SU-DHL-6 (cell line): ENCODE results near the gene MED23.

Experiments
- H2AFZ ChIP-seq: fragments of 200-600 bp; sonication (generic); 2 replicates; pipeline ENCODE4 v1.6.1; 2014; ENCODE audit warnings: low read depth, mild to moderate bottlenecking, moderate library complexity, mixed read lengths, antibody characterized with exemption, low read length; ENCODE audit not compliant: severe bottlenecking
- H3F3A ChIP-seq: fragments of 200-600 bp; shearing (Covaris generic); 2 replicates; pipeline ENCODE4 v1.6.0; 2016; ENCODE audit warnings: antibody characterized with exemption, mild to moderate bottlenecking; ENCODE audit not compliant: insufficient read depth
- H3K27ac ChIP-seq: fragments of 200-600 bp; sonication (generic); 2 replicates; pipeline ENCODE4 v1.5.1; 2016; ENCODE audit warnings: low read depth, mild to moderate bottlenecking, low read length, moderate library complexity, mixed read lengths
- H3K27me3 ChIP-seq: fragments of 200-600 bp; sonication (generic), shearing (Covaris generic); 2 replicates; pipeline ENCODE4 v1.6.0; 2014; ENCODE audit warnings: mild to moderate bottlenecking, low read length
- H3K36me3 ChIP-seq: fragments of 200-600 bp; sonication (generic); 2 replicates; pipeline ENCODE4 v1.6.1; 2014; ENCODE audit warnings: mild to moderate bottlenecking, low read length, mixed read lengths
- H3K4me2 ChIP-seq: fragments of 300-600, 200-600 bp; shearing (Covaris generic), sonication (generic); 2 replicates; pipeline ENCODE4 v1.6.0; 2014; ENCODE audit warnings: low read length, low read depth, mild to moderate bottlenecking; ENCODE audit not compliant: poor library complexity, severe bottlenecking
- H3K4me3 ChIP-seq: fragments of 200-600 bp; sonication (generic); 2 replicates; pipeline ENCODE4 v1.5.1; 2014; ENCODE audit warnings: antibody characterized with exemption, low read length, mild to moderate bottlenecking, mixed read lengths; ENCODE audit not compliant: insufficient read depth, poor library complexity, severe bottlenecking
- H3K79me2 ChIP-seq: fragments of 200-600 bp; sonication (generic); 2 replicates; pipeline ENCODE4 v1.6.1; 2014; ENCODE audit warnings: mild to moderate bottlenecking, low read length, moderate library complexity; ENCODE audit not compliant: insufficient read depth
- H3K9ac ChIP-seq: fragments of 200-600 bp; sonication (generic); 2 replicates; pipeline ENCODE4 v1.7.0; 2014; ENCODE audit warnings: mild to moderate bottlenecking, low read length
- H3K9me2 ChIP-seq: fragments of 200-600 bp; sonication (generic); replicated peaks from 2 replicates; pipeline ENCODE4 v1.6.1; 2014; ENCODE audit warnings: low read length; ENCODE audit not compliant: insufficient read depth
- H3K9me3 ChIP-seq: fragments of 200-600 bp; sonication (generic); 2 replicates; pipeline ENCODE4 v1.6.1; 2014; ENCODE audit warnings: low read length, mixed read lengths; ENCODE audit not compliant: insufficient read depth
- H4K20me1 ChIP-seq: fragments of 200-600 bp; sonication (generic); 2 replicates; pipeline ENCODE4 v1.6.1; 2014; ENCODE audit warnings: low read depth, mild to moderate bottlenecking, antibody characterized with exemption, low read length, moderate library complexity, mixed read lengths
- EZH2phosphoT487 ChIP-seq: fragments of 200-600 bp; sonication (generic), shearing (Covaris generic); conservative IDR thresholded peaks from 2 replicates; pipeline ENCODE4 v1.6.1; 2018; ENCODE audit warnings: mild to moderate bottlenecking, antibody characterized with exemption, low read length, moderate library complexity, mixed read lengths
- TF ChIP-seq, protein P1 (sequence below): fragments of 200-600 bp; sonication (generic); IDR thresholded peaks from one replicate; pipeline ENCODE4 v1.5.1; 2017; ENCODE audit warnings: antibody characterized with exemption, mild to moderate bottlenecking, low read length, moderate library complexity; ENCODE audit not compliant: insufficient read depth, poor library complexity, severe bottlenecking

Gene MED23

DNA sequence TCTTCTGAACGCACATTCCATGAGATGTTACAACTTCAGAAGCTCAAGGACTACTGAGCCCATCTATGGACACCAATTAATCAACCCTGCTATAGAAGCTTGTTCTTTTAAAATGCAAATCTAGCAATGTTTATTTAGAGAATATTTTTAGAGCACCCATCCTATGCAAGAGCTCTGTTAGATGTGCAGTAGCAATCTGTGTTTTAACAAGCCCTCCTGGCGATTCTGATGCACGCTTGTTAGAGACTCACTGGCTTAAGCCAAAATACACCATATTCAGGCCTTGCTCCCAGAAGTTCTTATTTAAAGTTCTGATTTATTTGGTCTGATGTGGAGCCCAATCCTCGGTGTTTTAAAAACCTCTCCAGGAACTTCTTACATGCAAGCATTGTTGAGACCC, 76.1 kb downstream of the MED23 start:
- H3K27me3 ChIP-seq = no peaks in the 10 kb centered on the region
- no peaks in the 10 kb centered on the region for H3K36me3 ChIP-seq
- H3K4me3 ChIP-seq = no peak overlapping the region
- H3K9me2 ChIP-seq = no peaks in the 10 kb centered on the region
- H3K9me3 ChIP-seq = no peaks in the 10 kb centered on the region
- H3K79me2 ChIP-seq = no peaks in the 10 kb centered on the region
- TF ChIP-seq, protein P1, sequence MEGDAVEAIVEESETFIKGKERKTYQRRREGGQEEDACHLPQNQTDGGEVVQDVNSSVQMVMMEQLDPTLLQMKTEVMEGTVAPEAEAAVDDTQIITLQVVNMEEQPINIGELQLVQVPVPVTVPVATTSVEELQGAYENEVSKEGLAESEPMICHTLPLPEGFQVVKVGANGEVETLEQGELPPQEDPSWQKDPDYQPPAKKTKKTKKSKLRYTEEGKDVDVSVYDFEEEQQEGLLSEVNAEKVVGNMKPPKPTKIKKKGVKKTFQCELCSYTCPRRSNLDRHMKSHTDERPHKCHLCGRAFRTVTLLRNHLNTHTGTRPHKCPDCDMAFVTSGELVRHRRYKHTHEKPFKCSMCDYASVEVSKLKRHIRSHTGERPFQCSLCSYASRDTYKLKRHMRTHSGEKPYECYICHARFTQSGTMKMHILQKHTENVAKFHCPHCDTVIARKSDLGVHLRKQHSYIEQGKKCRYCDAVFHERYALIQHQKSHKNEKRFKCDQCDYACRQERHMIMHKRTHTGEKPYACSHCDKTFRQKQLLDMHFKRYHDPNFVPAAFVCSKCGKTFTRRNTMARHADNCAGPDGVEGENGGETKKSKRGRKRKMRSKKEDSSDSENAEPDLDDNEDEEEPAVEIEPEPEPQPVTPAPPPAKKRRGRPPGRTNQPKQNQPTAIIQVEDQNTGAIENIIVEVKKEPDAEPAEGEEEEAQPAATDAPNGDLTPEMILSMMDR = no peak
- no peak for TF ChIP-seq EZH2phosphoT487
- no peaks in the 10 kb centered on the region for H3F3A ChIP-seq
- no peaks in the 10 kb centered on the region for H4K20me1 ChIP-seq
- no peak overlapping the region for H2AFZ ChIP-seq
- H3K27ac ChIP-seq = no peak overlapping the region
- no peak overlapping the region for H3K9ac ChIP-seq
- H3K4me2 ChIP-seq = no peak overlapping the region

DNA sequence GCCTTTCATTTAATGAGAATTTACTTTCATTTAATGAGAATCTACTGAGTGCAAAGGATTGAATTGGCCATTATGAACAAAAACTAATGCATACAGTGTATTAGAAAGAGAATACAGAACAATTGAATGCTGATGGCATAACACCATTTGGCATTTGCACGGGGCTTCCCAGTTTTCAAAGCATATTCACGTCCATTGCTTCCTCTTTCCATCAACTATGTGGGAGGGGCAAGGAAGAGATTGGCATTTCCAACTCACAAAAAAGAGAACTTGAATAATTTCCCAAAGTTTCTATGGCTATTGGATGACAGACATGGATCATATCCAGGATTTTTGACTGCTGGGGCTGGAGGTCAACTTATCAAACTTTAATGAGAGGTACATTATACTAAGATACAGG, 78.2 kb downstream of the MED23 start:
- Histone ChIP-seq H3F3A (no peaks in the 10 kb centered on the region), H4K20me1 (no peaks in the 10 kb centered on the region), H3K36me3 (no peaks in the 10 kb centered on the region), H3K4me3 (no peak overlapping the region), H2AFZ (no peak overlapping the region), H3K27me3 (no peaks in the 10 kb centered on the region), H3K9me3 (no peaks in the 10 kb centered on the region), H3K4me2 (no peak overlapping the region), H3K79me2 (no peaks in the 10 kb centered on the region), H3K27ac (no peak overlapping the region), H3K9me2 (no peaks in the 10 kb centered on the region), H3K9ac (no peak overlapping the region)
- TF ChIP-seq, protein P1 = no peak
- TF ChIP-seq EZH2phosphoT487 = no peak

DNA sequence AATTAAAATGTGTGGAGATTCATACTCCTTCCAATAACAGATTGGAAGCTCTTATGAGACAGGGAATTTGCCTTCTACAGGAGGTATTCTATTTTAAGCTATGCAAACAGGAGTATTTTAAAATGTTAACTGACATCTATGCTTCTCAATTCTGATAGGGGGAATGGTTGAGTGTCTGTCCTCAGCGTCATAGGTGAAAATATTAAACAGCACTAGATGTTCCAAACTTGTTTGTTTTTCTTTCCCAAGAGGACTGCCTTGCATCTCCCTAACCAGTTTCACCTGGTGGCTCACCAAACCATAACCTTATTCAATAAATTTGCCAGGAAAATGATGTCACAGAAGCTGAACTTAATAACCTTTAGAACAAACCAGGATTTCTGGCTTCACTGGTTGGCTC, 79.6 kb downstream of the MED23 start:
- no peaks in the 10 kb centered on the region for H3K9me2 ChIP-seq
- H3K79me2 ChIP-seq = no peaks in the 10 kb centered on the region
- H3K27ac ChIP-seq = no peak overlapping the region
- H3K4me3 ChIP-seq = no peak overlapping the region
- no peak for TF ChIP-seq EZH2phosphoT487
- TF ChIP-seq, protein P1 = no peak
- H3K4me2 ChIP-seq = no peak overlapping the region
- H3K27me3 ChIP-seq = no peaks in the 10 kb centered on the region
- H2AFZ ChIP-seq = no peak overlapping the region
- no peaks in the 10 kb centered on the region for H3F3A ChIP-seq
- H4K20me1 ChIP-seq = no peaks in the 10 kb centered on the region
- H3K9me3 ChIP-seq = no peaks in the 10 kb centered on the region
- no peak overlapping the region for H3K9ac ChIP-seq
- no peaks in the 10 kb centered on the region for H3K36me3 ChIP-seq
